ENCODE results near the gene PAK4.
A peak's percentile ranks its signal among the peaks of the same experiment; 100 is the strongest.
"Not testable (repeated sequence)": the region's sequence is repeated elsewhere in the genome, so short reads cannot be mapped to it uniquely, and the experiment has no call there.

Gene PAK4

GRCh38 chr19:39100500-39101166 is 25.0 kb upstream of the PAK4 start:
- DNase-seq = no peak

GRCh38 chr19:39103151-39103550 is 22.4 kb upstream of the PAK4 start:
- DNase-seq = no peak

- DNase-seq = no peak
Measured at GRCh38 chr19:39104186-39104596, 21.4 kb upstream of the PAK4 start.

- no peak for DNase-seq
Measured at GRCh38 chr19:39106194-39106593, 19.4 kb upstream of the PAK4 start.

GRCh38 chr19:39109641-39110040 is 15.9 kb upstream of the PAK4 start:
- no peak for DNase-seq

GRCh38 chr19:39110263-39110967 is 15.2 kb upstream of the PAK4 start:
- peak; percentile 71 for DNase-seq

- no peak for DNase-seq
Measured at GRCh38 chr19:39111593-39112199, 13.9 kb upstream of the PAK4 start.

GRCh38 chr19:39112338-39112890 is 13.2 kb upstream of the PAK4 start:
- DNase-seq = no peak

GRCh38 chr19:39113199-39113598 is 12.4 kb upstream of the PAK4 start:
- DNase-seq = no peak

- no peak for DNase-seq
Measured at GRCh38 chr19:39115105-39115847, 10.3 kb upstream of the PAK4 start.

- not testable (repeated sequence) for DNase-seq
Measured at GRCh38 chr19:39117023-39117422, 8.6 kb upstream of the PAK4 start.

- no peak for DNase-seq
Measured at GRCh38 chr19:39119830-39120229, 5.8 kb upstream of the PAK4 start.

- DNase-seq = no peak
Measured at GRCh38 chr19:39122934-39123731, 2.5 kb upstream of the PAK4 start.

GRCh38 chr19:39124136-39124764 is 1.3 kb upstream of the PAK4 start:
- DNase-seq = no peak

GRCh38 chr19:39125199-39125553 is 410 bp upstream of the PAK4 start:
- DNase-seq = no peak

- no peak for DNase-seq
Measured at GRCh38 chr19:39126312-39127187, 964 bp downstream of the PAK4 start.

GRCh38 chr19:39127812-39128515 is 2.4 kb downstream of the PAK4 start:
- DNase-seq = no peak

GRCh38 chr19:39128516-39129079 is 3.0 kb downstream of the PAK4 start:
- no peak for DNase-seq

GRCh38 chr19:39129116-39129515 is 3.5 kb downstream of the PAK4 start:
- DNase-seq = no peak
